Fibroblast of gingiva (primary cell): Measurements from ENCODE around the gene MIOS.
"Not testable (repeated sequence)": the region's sequence is repeated elsewhere in the genome, so short reads cannot be mapped to it uniquely, and the experiment has no call there.

Experiments used
- DNase-seq: peaks from one replicate; pipeline ENCODE4 v3.0.0-alpha.2; 2011; ENCODE audit warnings: low read depth

Gene MIOS

DNA sequence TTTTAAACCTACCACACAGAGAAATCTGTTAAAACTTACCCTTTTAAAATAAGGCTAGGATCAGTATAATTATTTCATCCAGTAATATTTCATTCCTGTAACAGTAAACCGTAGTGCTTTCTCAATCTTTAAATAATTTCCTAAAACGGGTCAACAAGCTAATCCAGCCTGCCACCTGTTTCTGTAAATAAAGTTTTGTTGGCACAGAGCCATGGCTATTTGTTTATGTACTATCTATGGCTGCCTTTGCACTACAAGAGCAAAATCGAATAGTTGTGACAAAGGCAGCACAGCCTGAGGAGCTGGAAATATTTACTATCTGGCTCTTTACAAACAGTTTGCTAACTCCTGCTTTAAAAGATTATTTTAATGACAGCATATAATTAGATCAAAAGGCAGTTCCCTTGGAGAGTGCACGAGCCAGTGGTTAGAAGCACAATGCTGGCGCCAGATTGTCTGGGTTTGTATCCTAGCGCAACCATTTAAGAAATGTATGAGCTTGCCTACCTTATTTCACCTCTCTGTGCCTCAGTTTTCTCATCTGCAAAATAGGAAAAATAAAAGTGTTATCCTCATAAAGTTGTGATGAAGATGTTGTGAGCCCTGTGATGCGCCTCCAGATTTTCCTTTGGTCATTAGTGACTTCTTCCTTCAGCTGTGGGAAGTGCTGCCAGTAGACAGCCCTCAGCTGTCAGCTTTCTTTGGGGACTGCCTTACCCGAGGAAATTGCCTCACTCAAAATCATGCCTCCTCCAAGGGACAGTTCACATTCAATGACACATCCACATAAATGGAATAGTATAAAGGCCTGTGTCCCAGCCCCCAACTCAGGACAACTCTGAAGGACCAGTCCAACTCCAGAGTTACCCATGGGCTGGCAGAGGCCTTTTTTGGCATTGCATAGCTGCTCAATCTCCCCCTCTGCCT, 11.8 kb upstream of the MIOS start:
- DNase-seq = no peak

GRCh38 chr7:7556852-7557251, 9.8 kb upstream of the MIOS start:
- DNase-seq = no peak

GRCh38 chr7:7557252-7557651, 9.4 kb upstream of the MIOS start:
- no peak for DNase-seq

DNA sequence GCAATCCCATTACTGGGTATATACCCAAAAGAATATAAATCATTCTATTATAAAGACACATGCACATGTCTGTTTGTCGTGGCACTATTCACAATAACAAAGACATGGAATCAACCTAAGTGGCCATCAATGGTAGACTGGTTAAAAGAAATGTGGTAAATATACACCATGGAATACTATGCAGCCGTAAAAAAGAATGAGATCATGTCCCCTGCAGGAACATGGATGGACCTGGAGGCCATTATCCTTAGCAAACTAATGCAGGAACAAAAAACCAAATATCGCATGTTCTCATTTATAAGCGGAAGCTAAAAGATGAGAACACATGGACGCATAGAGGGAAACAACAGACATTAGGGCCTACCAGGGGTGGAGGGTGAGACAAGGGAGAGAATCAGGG, 5.1 kb upstream of the MIOS start:
- DNase-seq = not testable (repeated sequence)

DNA sequence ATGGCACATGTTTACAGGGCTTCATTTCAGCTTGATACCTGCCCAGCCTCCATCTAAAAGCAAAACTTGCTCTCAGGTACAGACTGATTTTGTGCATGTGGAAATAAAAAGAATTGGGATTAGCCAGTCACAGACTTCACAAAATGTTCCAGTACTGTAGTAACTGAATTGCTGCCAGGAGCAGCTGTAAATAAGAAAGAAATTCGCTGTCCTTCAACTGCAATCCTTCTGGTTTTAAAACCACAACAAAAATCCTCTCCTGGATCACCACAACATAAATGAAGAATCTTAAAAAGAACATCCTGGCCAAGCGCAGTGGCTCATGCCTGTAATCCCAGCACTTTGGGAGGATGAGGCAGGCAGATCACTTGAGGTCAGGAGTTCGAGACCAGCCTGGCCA, 3.9 kb upstream of the MIOS start:
- peak; percentile 84 for DNase-seq

GRCh38 chr7:7563269-7563668, 3.4 kb upstream of the MIOS start:
- DNase-seq = no peak

DNA sequence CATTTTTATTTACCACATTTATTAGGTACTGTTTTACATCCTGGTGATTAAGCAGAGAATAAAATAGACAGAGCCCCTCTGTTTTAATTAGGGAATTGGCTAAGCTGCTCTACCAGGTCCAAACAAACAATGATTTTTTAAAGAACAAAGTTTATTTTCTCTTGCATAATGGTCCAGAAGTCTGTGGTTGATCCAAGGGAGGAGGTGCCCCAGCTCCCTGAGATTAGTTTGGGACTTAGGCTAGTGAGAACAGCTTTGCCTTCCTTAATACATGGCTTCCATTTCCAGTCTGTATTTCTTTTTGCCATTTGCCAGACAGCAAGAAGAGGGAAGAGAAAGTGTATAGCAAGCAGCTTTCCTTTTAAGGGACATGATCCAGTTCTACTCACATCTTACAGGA, 2.9 kb upstream of the MIOS start:
- no peak for DNase-seq

GRCh38 chr7:7564323-7564780, 2.3 kb upstream of the MIOS start:
- peak; percentile 66 for DNase-seq

- DNase-seq = no peak
Measured at GRCh38 chr7:7565018-7565680, 1.5 kb upstream of the MIOS start.

DNA sequence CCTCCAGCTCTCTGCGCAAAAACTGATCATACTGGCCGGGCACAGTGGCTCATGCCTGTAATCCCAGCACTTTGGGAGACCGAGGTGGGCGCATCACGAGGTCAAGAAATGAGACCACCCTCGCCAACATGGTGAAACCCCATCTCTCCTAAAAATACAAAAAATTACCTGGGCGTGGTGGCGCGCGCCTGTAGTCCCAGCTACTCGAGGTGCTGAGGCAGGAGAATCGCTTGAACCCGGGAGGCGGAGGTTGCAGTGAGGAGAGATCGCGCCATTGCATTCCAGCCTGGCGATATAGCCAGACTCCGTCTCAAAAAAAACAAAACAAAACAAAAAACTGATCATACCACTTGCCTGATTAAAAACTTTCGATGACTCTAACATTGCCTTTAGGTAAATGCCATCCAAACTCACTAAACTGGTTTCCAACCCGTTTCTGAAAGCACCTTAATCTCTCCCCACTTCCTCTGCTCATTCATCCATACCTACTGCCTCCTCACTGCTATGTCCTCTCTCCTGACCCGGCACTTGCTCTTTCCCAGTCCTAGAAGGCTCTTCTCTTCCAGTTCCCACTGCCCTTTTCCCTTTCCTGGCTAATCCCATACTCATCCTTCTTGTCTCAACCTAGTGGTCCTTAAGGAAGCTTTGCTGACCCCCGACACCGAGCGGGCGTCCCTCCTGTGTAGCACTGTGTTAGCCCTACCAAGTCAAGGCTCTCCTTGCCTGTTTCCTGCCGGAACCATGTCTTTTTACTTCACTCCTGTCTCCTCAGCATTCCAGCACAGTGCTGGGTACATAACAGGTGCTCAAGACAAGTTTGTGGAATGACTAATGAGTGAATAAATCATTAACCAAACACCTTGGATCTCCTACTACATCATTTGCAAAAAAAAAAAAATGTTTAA, 686 bp upstream of the MIOS start:
- no peak for DNase-seq

DNA sequence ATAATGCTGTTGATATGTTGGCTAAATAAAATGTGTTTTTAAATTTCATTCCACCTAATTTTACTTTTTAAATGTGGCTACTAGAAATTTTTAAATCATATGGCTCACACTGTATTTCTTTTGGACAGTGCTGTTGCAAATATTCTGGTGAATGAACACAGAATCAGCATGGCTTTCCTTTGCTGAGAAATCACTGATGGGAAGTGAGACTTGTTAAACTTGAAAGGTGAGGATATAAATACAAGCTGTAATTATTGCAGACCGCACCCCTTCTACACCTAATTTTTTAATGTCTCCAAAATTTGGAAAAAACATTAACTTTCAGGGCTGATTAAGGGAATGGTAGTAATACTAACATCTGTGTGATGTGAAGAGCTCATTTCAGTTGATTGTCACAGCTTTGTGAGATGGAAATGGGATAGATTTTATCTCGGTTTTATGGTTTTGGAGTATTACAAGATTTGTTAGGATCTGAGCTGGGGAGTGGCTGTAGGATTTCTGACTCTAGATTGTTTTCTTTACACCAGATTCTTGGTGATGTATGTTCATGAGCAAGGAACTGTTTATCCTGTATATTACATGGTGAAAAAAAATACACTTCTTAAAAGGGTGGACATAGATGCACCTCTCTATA, 1.3 kb downstream of the MIOS start:
- no peak for DNase-seq

DNA sequence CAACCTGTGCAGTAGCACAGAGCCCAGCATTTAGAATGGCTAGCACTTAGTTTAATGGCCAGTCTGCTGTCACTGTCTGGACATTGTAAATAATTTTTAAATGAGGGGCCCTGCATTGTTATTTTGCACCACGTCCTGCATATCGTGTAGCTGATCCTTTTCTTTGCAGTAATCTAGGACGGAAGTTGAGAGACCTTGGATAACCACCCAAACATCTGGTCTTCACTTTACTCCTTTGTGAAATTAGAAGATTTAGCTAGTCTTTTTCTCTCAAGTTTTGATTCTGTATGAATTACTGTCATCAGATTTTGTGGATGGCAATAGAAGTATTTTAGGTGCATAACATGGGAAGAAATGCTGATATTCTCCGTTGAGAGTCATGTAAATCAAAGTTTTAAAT, 1.9 kb downstream of the MIOS start:
- DNase-seq = no peak

DNA sequence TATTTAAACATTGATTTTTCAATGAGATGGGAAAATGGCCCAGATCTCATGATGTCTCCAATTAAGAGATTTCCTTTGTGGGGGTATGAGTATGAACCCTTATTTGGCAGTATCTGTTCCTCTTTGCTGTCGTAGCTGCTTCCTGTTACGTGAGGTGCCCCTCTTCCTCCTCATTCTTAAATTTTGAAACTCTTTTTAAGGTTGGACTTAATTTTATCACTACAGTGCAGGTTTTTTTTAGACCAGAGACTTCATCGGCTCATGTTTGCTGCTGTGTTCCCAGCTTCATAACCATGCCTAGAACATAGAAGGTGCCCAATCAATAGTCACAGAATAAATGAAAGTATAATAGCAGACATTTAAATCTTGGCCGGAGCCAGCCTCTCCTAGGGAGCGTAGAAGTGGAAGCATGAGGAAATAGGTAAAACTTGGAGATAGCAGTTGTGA, 2.4 kb downstream of the MIOS start:
- DNase-seq = no peak

DNA sequence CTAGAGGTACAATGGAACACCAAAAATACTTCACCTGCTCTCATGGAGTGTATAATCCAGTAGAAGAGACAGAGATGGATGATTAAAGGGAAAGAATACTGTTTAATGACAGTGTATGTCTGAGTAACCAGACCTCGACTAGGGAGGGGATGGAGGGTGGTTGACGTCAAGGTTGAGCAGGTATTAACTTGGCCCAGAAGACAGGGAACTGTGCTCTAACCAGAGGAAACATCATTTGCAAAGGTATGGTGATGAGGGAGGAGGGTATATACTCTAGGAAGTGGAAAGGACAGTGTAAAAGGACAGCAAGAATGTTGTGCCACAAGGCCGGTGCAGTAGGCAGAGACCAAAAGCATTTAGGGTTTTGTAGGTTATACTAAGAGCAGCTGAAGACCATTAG, 2.9 kb downstream of the MIOS start:
- DNase-seq = no peak

DNA sequence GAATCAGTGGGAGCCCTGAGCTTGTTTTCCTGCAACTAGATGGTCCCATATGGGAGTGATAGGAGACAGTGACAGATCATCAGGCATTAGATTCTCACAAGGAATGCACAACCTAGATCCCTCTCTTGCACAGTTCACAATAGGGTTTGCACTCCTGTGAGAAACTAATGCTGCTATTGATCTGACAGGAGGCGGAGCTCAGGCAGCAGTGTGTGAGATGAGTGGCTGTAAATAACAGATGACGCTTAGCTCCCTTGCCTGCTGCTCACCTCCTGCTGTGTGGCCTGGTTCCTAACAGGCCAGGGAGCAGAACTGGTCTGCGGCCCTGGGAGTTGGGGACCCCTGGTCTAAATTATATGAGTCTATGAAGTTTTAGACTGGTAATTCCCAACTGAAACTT, 3.9 kb downstream of the MIOS start:
- no peak for DNase-seq

DNA sequence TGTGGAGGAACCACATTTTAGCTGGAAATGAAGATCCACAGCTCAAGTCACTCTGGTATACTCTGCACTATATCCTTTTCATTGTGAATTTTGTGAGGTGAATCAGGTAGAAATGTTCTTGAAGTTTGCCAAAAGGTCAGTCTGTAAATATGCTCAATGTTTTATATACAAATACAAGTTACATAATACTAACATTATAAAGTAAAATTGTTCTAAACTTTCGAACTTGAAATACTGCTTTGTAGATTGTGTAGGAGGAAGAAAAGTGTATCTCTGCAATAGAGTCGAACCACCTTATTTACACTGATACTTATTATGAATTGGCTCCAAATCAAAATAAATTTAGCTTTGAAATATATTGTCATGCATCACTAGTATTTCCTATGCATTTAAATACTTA, 7.0 kb downstream of the MIOS start:
- DNase-seq = no peak

DNA sequence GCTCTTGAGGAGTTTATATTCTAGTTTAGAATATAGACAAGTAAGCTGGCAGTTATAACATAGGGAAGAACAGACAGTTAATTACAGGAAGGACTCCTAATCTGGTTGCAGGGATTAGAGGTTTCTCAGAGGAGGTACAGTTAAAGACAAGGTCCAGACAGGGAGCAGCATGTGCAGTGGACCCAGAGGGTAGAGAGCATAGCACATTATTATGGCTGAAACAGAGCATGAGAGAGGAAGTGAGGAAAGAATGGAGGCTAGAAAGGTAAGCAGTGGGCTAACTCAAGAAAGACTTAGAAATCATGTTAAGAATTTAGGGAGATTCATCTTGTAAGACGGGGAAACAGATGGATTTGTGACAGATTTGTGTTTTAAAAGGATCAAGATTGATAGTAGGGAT, 9.7 kb downstream of the MIOS start:
- no peak for DNase-seq

DNA sequence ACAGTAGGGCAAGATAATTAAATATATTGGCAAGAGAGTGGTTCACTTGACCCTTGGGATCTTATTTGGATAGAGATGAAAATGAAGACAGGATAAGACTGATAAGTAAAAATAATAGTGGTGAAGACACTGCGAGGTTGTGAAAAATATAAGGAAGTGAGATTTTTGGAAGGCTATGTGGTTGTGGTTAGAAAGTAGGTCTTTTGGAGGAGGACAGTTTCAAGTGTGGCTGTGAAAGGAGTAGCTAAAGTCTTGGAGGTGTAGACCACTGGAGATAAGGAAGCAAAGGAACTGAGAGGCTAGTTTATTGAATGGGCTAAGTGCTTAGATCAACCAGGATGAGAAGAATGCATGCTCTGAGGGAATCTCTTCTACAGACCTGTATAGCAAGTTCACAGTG, 11.2 kb downstream of the MIOS start:
- DNase-seq = no peak

DNA sequence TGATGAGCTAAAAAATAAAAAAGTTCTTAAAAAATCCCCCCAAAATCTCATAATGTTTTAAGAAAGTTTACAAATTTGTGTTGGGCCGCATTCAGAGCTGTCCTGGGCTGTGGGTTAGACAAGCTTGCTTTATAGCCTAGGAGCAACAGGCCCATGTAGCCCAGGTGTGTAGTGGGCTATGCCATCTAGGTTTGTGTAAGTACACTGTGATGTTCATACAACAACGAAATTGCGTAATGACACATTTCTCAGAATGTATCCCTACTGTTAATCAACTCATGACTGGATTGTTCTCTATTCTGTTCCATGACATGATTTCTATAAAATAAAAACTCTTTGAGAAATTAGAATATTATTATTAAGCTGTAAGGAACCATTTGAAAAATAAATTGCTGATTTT, 13.0 kb downstream of the MIOS start:
- no peak for DNase-seq

GRCh38 chr7:7581531-7582179, 15.0 kb downstream of the MIOS start:
- DNase-seq = no peak

GRCh38 chr7:7582596-7582995, 15.9 kb downstream of the MIOS start:
- no peak for DNase-seq
